Esophagus (tissue), 2 donors: ENCODE data around the gene AKR1E2. TPM values are rescaled to one million over a fixed set of nuclear protein-coding genes. Genes with fewer than 3 reads are reported as not detected.

Experiments
- H3K27ac ChIP-seq, 2 donors: one replicate each; pipeline ENCODE4 v1.5.1; 2013; ENCODE audit warnings: low read depth in 2 of 2, mild to moderate bottlenecking in 2 of 2, inconsistent platforms in 1 of 2, low read length in 1 of 2, moderate library complexity in 1 of 2
- H3K27me3 ChIP-seq, 2 donors: one replicate each; pipeline ENCODE4 v1.6.1; 2013; ENCODE audit warnings: low read length in 2 of 2, control low read depth in 1 of 2, mild to moderate bottlenecking in 1 of 2; ENCODE audit not compliant: insufficient read depth in 2 of 2, control insufficient read depth in 1 of 2
- H3K36me3 ChIP-seq, 2 donors: one replicate each; pipeline ENCODE4 v1.6.1; 2013; ENCODE audit warnings: low read length in 1 of 2; ENCODE audit not compliant: control insufficient read depth in 2 of 2, insufficient read depth in 2 of 2
- H3K4me1 ChIP-seq, 2 donors: one replicate each; pipeline ENCODE4 v1.6.1; 2013; ENCODE audit warnings: low read length in 1 of 2; ENCODE audit not compliant: control insufficient read depth in 2 of 2, insufficient read depth in 2 of 2
- H3K4me3 ChIP-seq, 2 donors: one replicate each; pipeline ENCODE4 v1.5.1; 2013; ENCODE audit warnings: low read length in 2 of 2, mild to moderate bottlenecking in 2 of 2, low read depth in 1 of 2, moderate library complexity in 1 of 2
- H3K9me3 ChIP-seq, 2 donors: one replicate each; pipeline ENCODE4 v1.6.1; 2013; ENCODE audit warnings: mild to moderate bottlenecking in 2 of 2, low read depth in 1 of 2, low read length in 1 of 2, moderate library complexity in 1 of 2; ENCODE audit not compliant: control insufficient read depth in 2 of 2, insufficient read depth in 1 of 2
- WGBS, 2 donors: extraction: QIAGEN DNeasy Blood & Tissue Kit; methylation state at CpG; one replicate each; pipeline ENCODE4 v1.1.7; 2013; 5-methylcytosine and 5-hydroxymethylcytosine counted together
- polyA plus RNA-seq, 2 donors: library from polyadenylated mRNA; stranded (reverse); fragments of 200-250 nt; gene quantifications; one replicate each; pipeline ENCODE4 v1.2.3, GENCODE V29; 2013
- donor health status: healthy with polysubstance abuse.
- donor health status: Bipolar disorder and iron deficiency.

Gene AKR1E2
- polyA plus RNA-seq, 2 donors, result 1.1 TPM

- H3K27ac ChIP-seq, result no peak overlapping the region
Measured at GRCh38 chr10:4849042-4849402, 23.0 kb downstream of the AKR1E2 start.

GRCh38 chr10:4849555-4850242 lies 23.7 kb downstream of the AKR1E2 start:
- no peak overlapping the region for H3K4me3 ChIP-seq
- 6 to 7% methylated on average over 12 of the region's 12 CpGs for WGBS, 2 donors
- no peaks in the 10 kb centered on the region for H3K36me3 ChIP-seq
- H3K27ac ChIP-seq, result peak overlapping the region in 1 of 2 donors; percentile 26
- no peaks in the 10 kb centered on the region for H3K27me3 ChIP-seq
- peaks cover 0 to 2% of the 10 kb centered on the region in 2 donors for H3K4me1 ChIP-seq
- no peaks in the 10 kb centered on the region for H3K9me3 ChIP-seq

More at GRCh38 chr10:4849042-4849402, 23.0 kb downstream of the AKR1E2 start:
- Histone ChIP-seq H3K27me3 (no peaks in the 10 kb centered on the region), H3K4me3 (no peak overlapping the region), H3K4me1 (peaks cover 0 to 2% of the 10 kb centered on the region in 2 donors), H3K9me3 (no peaks in the 10 kb centered on the region), H3K36me3 (no peaks in the 10 kb centered on the region)
- 87 to 91% methylated on average over 5 of the region's 5 CpGs for WGBS, 2 donors

- Histone ChIP-seq H3K4me3 (no peak overlapping the region), H3K4me1 (peaks cover 0 to 2% of the 10 kb centered on the region in 2 donors), H3K9me3 (no peaks in the 10 kb centered on the region), H3K27ac (no peak overlapping the region), H3K36me3 (no peaks in the 10 kb centered on the region), H3K27me3 (no peaks in the 10 kb centered on the region)
- WGBS, 2 donors, result 81 to 82% methylated on average over 7 of the region's 7 CpGs
Measured at GRCh38 chr10:4850397-4850796, 24.4 kb downstream of the AKR1E2 start.

GRCh38 chr10:4851176-4851575 lies 25.2 kb downstream of the AKR1E2 start:
- H3K4me3 ChIP-seq, result no peak overlapping the region
- no peaks in the 10 kb centered on the region for H3K36me3 ChIP-seq
- 87% methylated on average over 5 of the region's 5 CpGs for WGBS, 2 donors
- no peak overlapping the region for H3K27ac ChIP-seq
- H3K27me3 ChIP-seq, result no peaks in the 10 kb centered on the region
- peaks cover 0 to 2% of the 10 kb centered on the region in 2 donors for H3K4me1 ChIP-seq
- H3K9me3 ChIP-seq, result no peaks in the 10 kb centered on the region

- Histone ChIP-seq H3K36me3 (no peaks in the 10 kb centered on the region), H3K4me3 (no peak overlapping the region), H3K27ac (no peak overlapping the region), H3K27me3 (no peaks in the 10 kb centered on the region), H3K4me1 (peaks cover 0 to 2% of the 10 kb centered on the region in 2 donors), H3K9me3 (no peaks in the 10 kb centered on the region)
- WGBS, 2 donors, result 23 to 33% methylated on average over 6 of the region's 6 CpGs
Measured at GRCh38 chr10:4851846-4852245, 25.8 kb downstream of the AKR1E2 start.

- Histone ChIP-seq H3K36me3 (no peaks in the 10 kb centered on the region), H3K4me1 (no peaks in the 10 kb centered on the region), H3K27ac (no peak overlapping the region), H3K27me3 (no peaks in the 10 kb centered on the region), H3K9me3 (no peaks in the 10 kb centered on the region), H3K4me3 (no peak overlapping the region)
- WGBS, 2 donors, result 80 to 88% methylated on average over 7 of the region's 7 CpGs
Measured at GRCh38 chr10:4865945-4866661, 40.1 kb downstream of the AKR1E2 start.

- Histone ChIP-seq H3K36me3 (no peaks in the 10 kb centered on the region), H3K27me3 (no peaks in the 10 kb centered on the region), H3K4me1 (no peaks in the 10 kb centered on the region), H3K4me3 (no peak overlapping the region), H3K9me3 (no peaks in the 10 kb centered on the region), H3K27ac (no peak overlapping the region)
- 89 to 92% methylated on average over 2 of the region's 2 CpGs for WGBS, 2 donors
Measured at GRCh38 chr10:4867109-4867519, 41.1 kb downstream of the AKR1E2 start.

- no peaks in the 10 kb centered on the region for H3K4me1 ChIP-seq
- H3K27me3 ChIP-seq, result no peaks in the 10 kb centered on the region
- WGBS, 2 donors, result 69 to 81% methylated on average over 9 of the region's 9 CpGs
- no peaks in the 10 kb centered on the region for H3K36me3 ChIP-seq
- H3K4me3 ChIP-seq, result no peak overlapping the region
- H3K27ac ChIP-seq, result no peak overlapping the region
- no peaks in the 10 kb centered on the region for H3K9me3 ChIP-seq
Measured at GRCh38 chr10:4867520-4868356, 41.7 kb downstream of the AKR1E2 start.

GRCh38 chr10:4868357-4868657 lies 42.3 kb downstream of the AKR1E2 start:
- Histone ChIP-seq H3K4me3 (no peak overlapping the region), H3K9me3 (no peaks in the 10 kb centered on the region), H3K27me3 (no peaks in the 10 kb centered on the region), H3K4me1 (no peaks in the 10 kb centered on the region), H3K27ac (no peak overlapping the region), H3K36me3 (no peaks in the 10 kb centered on the region)
- 83 to 88% methylated on average over 3 of the region's 3 CpGs for WGBS, 2 donors
